ENCODE results near the gene TRIM15.
"Not testable (repeated sequence)": the region's sequence is repeated elsewhere in the genome, so short reads cannot be mapped to it uniquely, and the experiment has no call there.

TRIM15 gene

DNA sequence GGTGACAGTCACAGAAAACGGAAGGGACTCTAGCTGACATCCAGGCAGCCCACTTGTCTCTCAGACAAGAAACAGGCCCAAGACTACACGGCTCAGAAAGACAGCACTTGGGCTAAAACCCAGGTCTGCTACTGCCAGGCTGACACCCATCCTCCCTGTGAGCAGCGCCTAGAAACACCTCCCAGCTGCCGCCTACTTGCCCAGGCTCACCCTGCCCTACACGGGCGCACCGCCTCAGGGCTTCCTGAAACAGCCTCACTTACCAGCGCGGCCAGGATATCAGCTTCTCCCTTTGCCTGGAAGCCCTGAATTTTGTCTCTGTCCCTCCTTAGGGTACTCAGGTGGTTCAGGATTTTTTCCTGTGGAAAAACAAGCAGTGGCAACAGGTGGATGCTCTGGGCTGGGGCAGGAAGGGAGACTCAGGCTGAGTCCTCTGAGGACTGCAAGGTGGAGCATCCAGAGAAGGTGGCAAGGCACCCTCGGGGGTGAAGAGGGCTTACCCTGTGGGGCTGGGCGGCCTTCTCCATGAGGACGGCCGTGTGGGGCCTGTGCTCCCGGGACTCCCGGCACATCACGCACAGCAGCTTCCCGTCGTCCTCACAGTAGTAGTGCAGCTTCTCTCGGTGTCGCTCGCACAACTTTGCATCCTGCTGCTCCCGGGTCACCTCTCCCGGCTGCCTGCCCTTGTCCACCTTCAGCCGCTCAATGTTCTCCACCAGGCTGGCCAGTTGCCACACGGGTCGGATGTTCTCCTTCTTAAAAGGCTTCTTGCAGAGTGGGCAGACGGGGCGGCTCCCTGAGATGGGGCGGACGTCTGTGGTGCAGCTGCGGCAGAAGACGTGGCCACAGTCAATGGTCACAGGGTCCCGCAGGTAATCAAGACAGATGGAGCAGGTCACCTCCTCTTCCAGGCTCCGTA is 35.1 kb downstream of the TRIM15 start:
- no peak for DNase-seq (ENCODE audit: low spot score)

DNA sequence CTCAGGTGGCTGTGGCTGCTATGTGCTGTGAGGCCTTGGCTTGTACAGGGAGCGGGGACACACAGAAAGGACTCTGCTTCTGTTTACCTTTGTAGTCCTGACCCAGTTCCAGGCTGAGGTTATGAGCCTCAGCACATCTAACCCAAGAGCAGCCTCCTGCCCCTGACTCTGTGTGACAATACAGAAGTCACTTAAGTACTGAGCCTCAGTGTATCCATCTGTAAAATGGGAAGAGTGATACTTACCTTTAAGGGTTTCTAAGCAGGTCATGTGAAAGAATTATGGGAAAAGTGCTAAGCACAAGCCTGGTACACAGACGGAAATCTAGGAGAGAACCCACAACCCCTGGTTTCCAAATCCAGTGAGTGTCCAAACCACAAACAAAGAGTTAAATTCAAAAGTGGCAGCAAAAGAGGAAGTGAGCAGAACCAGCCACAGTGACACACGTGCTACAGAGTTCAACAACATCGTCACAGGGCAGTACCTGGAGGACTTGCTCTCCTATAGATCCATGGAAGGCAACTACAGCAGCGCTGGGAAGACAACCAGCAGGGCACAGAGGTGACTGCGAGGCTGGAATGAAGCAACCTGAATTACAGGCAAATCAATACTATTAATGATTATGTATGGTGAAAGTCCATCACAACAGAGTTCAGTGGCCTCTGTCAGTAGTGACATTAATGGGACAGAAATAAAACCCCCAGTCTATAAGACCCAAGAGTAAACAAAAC is 37.4 kb downstream of the TRIM15 start:
- DNase-seq (ENCODE audit: low spot score), result no peak

DNA sequence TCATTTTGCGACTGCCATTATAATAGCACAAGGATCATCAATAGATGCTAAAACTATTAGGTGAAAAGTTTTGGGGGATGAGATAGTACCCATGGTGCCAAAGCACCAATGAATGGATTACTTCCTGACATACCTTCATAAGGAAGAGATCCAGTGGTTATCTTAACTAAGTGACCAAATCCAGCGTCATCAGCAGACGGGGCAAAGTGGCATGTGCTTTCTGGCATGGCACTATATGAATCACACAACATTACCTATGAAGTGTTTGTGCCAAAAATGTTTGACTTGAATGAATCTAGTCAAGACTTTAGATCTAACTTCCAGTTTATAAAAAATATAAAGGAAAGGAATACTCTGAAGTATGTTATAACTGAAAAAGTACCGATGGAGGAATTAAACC is 39.0 kb downstream of the TRIM15 start:
- DNase-seq (ENCODE audit: low spot score), result no peak

DNA sequence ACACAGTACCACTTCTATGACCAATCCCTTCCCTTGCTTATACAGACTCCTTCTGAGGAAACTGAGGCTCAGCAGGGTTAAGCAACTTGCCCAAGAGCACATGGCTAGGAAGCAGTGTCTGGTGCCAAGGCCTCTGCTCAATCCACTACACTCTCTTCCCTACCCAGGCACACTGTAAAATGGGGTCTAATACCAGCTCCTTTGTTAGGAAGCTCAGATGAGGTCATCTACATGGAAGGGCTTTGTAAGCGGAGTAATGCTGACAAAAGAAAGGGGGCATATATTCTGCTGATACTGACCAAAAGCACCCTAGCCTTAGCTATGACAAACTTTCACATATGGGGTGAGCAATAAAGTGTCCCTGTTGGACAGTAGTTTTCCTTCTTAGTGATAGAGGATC is 40.8 kb downstream of the TRIM15 start:
- peak; percentile 37 for DNase-seq (ENCODE audit: low spot score)

DNA sequence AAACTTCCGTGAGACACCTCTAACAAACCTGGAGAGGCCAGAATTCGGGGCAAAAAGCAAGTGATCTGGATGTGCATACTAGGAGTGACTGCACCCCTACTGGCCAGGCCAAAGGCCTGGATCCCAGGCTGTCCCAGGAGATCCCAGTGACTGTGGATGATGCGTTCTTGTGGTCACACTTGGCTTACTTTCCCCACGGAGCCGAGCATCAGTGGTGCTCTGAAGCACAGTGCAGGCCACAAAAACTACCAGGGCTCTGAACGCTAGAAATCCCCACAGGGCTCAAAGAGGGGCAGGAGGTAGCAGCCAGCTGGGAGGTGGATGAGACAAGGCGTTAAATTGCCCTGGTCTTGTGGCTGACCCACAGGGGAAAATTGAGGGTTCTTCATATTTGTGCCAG is 42.8 kb downstream of the TRIM15 start:
- DNase-seq (ENCODE audit: low spot score), result no peak

DNA sequence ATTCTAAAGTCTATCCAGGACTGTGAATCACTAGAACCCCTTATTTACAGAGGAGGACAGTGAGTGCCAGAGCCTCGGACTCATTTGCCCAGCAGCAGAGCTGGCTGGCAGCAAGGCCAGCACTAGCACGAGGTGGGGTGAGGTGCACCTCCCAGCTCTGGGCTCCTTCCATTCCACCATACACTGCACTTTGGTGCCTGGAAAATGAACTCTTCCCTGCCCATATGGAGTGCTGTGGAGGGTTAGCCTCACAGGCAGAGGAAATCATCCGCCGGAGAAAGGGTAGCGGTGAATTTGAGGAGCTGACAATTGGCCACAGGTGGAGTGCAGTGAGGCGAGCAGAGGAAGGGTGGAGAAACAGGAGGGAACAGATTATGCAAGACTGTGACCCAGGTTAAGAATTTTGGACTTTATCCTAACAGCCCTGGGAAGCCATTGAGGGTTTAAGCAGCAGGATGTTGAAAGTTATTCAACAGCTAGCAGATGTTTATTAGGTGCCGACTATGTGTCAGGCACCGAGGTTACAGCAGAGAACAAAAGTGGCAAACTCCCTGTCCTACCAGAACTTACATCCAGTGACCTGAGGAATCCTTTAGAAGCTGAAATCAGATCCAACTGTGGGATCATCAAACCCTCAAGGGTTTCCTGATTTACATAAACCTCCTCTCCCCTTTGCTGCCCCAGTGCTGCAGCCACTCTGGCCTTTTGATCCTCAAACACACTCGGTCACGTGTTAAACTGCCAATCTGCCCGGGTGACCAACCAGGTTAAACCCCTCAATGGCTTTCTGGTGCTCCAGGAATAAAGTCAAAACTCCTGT is 43.7 kb downstream of the TRIM15 start:
- no peak for DNase-seq (ENCODE audit: low spot score)

DNA sequence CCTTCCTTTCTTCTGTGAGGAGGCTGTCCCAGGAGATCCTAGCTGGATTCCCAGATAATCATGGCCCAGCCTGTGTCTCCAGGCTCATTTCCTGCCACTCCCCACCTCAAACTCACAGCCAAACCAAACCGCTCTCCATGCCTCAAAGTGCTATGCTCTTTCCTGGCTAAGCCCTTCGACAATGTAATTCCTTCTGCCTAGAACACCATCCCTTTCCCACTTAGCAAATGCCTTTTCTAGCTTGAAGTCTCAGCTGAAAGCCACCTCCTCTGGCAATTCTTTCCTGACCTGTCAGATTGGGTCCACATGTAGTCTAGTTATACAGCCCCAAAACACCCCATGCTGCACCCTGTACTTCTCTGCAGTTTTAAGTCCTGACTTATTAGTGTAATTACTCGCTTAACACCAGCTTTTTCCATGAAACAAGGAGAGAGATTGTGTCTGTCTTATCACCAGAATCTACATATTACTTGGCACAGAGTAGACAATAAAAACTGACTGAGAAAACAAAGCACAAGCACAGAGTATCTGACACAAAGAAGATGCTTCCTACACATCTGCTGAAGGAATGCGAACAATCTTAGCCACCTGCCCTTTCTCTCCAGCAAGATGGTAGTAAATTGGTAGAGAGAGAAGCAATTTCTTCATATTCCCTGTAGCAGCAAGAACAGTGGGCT is 44.4 kb downstream of the TRIM15 start:
- DNase-seq (ENCODE audit: low spot score), result no peak

DNA sequence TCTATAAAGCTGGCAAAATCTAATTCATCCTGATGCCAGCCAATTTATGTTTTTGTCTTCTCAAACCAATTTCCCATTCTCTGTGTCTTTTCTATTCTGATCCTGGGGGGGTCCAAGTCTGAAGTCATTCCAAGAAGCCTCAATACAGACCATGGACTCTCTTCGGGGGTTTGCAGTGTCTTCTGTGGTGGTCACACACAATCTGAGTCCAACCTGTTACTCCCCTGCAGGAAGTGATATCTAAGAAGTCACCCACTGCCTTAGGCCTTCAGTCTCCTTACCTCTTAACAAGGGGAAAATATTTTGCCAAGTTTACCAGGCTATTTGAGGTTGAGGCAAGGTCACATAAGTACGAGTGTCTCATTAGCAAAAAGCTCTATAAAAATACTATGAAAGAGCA is 48.0 kb downstream of the TRIM15 start:
- no peak for DNase-seq (ENCODE audit: low spot score)

DNA sequence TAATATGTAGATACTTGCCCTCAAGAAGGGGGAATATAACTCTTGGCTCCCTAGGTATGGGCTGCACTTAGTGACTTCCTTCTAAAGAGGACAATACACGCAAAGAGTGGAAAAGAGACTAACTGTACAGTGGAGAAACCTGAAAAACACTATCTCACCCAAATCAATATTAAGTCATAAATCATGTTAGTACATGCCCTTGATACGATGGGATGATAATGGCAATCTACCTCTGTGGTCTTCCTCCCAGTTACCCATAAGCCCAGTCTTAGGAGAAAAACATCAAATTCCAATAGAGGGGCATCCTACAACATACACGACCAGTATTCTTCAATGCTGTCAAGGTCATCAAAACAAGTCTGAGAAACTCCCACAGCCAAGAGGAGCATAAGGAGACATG is 48.6 kb downstream of the TRIM15 start:
- no peak for DNase-seq (ENCODE audit: low spot score)

DNA sequence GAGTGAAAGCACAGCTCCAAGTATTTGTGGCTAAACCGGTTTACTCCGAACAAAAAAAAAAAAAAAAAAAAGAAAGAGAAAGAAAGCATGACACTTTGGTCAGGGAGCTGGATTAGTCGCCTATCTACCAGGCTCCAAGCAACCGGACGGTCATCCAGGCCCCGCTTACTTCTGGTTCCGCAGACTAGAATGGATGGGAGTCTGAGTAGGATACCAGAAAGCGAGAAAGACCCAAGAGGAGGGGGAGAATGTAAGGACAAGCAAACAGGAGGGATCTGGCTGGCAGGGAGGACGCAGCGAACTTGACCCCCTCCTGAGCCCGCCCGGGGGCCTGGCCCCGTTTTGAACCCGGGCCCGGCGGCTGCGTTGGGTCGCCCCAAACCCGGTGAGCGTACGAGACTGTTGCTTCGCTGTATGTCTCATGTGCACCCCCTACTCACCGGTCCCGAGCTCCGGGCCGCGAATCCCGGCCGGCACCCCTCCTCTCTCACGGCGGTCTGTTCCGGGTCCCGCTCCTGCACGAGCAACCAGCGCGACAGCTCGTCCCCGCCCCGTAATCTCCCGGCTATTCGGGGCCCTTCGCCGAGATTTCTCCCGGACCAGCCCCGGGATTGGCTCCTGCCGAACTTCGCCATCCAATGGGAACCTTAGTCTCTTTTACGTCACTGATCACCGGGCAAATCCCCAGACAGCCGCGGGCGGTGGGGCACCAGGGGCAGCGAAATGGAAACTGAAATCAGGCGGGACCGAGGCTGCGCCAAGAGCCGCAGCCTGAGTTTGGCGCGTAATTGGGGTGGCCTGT is 49.7 kb downstream of the TRIM15 start, which contains the start of gene TRIM26:
TSS of gene TRIM26 (minus strand) at position 542 of the 802 bp plus-strand sequence. CDS start 14,303 bp downstream, outside the sequence.
- DNase-seq (ENCODE audit: low spot score), result peak; percentile 98

DNA sequence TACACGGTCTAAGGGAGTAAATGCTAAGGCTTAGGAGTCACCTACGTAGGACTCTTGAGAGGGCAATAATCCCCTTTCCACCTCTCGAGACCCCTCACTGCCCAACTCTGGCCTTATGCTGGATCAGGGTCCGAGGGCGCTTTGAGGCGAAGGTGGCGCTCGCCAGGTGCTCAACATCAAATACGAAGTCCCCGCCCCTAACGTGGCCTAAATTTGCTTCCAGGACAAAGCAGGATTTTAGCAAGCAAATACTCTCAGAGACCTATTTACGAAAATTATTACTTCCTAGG is 50.3 kb downstream of the TRIM15 start:
- no peak for DNase-seq (ENCODE audit: low spot score)

DNA sequence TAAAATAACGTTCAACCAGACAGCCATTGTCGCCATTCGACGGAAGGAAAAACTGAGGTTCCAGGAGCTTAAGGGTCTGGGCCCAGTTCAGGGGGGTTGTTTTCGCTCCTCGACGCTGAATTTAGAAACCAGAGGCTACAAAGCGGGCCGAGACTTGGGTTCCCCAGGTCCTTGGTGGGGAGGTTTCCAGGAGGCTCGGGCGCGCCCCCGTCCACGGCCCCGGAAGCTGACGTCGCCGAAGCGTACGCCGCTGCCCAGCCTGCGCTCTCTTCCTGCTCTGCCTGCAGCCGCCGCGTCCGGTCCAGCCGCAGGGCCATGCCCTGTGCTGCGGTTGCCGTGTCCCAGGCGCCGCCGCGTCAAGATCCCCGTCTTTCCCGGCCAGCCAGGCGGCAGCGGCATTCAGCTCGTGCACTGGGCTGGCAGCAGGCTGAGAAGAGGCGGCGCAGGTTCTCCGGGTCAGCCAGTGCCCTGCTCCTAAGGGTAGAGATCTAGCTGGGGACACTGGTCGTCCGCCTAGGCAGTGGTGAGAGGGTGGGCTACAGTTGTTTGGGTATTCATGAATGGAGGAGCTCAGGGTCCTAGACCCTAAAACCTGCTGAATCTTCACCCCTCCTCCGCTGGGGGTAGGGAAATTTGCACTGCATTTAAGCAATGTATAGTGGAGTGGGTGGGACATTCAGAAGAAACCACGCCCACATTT is 50.8 kb downstream of the TRIM15 start:
- DNase-seq (ENCODE audit: low spot score), result peak; percentile 83

DNA sequence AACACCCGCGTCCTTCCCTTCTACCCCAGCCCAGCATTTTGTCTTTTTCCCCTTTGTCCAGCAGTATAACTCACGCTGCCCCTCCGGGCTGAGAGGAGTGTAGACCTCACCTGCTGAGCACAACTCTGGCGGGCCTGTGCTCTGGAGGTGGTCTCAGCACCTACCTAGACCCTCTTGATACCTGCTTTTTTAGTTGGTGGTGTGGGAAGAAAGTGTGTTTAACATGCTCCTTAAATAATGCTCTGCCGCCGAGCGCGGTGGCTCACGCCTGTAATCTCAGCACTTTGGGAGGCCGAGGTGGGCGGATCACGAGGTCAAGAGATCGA is 51.3 kb downstream of the TRIM15 start:
- DNase-seq (ENCODE audit: low spot score), result no peak

DNA sequence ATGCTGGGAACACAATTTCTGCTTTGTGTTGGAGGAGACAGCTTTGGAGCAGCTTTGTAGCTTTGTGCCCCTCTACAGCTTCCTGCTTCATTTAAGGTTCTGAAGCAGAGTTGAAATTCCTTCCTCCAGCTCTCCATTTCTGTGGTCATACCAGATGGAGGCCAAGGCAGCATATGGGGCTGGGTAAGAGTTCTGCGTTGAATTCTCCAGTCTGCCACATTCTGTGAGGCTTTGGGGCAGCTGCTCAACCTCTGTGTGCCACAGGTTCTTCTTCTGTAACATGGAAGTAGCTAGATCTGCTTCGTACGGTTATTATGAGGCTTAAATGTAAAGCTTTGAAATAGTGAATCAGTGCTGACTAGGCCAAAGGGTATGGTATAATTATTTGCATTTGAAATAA is 52.8 kb downstream of the TRIM15 start:
- DNase-seq (ENCODE audit: low spot score), result no peak

DNA sequence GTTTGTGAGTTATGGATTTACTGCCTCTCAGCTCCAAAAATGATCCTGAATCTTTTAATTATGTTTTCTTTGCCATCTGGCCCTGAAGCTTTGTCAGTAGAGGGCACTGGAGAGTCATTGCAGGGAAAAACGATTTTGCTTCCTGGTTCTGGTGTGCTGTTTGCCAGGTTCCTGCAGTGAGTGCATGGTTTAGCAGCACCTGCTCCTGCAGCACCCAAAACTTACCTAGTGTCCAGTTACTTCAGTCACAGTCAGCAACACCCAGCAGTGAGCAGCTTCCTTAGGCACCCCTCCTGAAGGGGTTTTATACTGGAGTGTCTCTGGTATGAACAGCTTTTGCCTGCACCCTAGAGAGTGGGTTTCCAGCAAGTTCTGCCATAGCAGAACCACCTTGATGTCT is 55.9 kb downstream of the TRIM15 start:
- DNase-seq (ENCODE audit: low spot score), result no peak

DNA sequence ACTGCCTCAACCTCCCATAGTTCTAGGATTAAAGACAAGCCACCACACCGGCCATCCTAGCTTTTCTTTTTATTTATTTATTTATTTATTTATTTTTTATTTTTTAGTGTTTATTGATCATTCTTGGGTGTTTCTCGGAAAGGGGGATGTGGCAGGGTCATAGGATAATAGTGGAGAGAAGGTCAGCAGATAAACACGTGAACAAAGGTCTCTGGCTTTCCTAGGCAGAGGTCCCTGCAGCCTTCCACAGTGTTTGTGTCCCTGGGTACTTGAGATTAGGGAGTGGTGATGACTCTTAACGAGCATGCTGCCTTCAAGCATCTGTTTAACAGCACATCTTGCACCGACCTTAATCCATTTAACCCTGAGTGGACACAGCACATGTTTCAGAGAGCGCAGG is 58.0 kb downstream of the TRIM15 start:
- not testable (repeated sequence) for DNase-seq (ENCODE audit: low spot score)

DNA sequence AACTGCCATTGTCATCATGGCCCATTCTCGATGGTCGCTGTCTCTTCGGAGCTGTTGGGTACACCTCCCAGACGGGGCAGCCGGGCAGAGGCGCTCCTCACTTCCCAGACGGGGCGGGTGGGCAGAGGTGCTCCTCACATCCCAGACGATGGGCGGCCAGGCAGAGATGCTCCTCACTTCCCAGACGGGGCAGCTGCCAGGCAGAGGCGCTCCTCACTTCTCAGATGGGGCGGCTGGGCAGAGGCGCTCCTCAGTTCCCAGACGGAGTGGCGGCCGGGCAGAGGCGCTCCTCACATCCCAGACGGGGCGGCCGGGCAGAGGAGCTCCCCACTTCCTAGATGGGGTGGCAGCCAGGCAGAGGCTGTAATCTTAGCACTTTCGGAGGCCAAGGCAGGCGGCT is 58.6 kb downstream of the TRIM15 start:
- DNase-seq (ENCODE audit: low spot score), result not testable (repeated sequence)
